Pulmonary artery endothelial cell (primary cell): ENCODE data around the gene DMRT3. TPM values are rescaled to one million over a fixed set of nuclear protein-coding genes. Genes with fewer than 3 reads are reported as not detected.
"Not testable (repeated sequence)": the region's sequence is repeated elsewhere in the genome, so short reads cannot be mapped to it uniquely, and the experiment has no call there.

ENCODE experiments used
- DNase-seq: peaks from one replicate; pipeline ENCODE4 v3.0.0-alpha.2; 2011; ENCODE audit warnings: low read depth, low spot score
- total RNA-seq: library from RNA; depleted of rRNA; stranded (reverse); fragments of >200 nt; gene quantifications from 2 replicates; pipeline ENCODE4 v1.2.3, GENCODE V29; 2014

The DMRT3 gene
- total RNA-seq, 1 donor from 2014 or later = not detected

DNA sequence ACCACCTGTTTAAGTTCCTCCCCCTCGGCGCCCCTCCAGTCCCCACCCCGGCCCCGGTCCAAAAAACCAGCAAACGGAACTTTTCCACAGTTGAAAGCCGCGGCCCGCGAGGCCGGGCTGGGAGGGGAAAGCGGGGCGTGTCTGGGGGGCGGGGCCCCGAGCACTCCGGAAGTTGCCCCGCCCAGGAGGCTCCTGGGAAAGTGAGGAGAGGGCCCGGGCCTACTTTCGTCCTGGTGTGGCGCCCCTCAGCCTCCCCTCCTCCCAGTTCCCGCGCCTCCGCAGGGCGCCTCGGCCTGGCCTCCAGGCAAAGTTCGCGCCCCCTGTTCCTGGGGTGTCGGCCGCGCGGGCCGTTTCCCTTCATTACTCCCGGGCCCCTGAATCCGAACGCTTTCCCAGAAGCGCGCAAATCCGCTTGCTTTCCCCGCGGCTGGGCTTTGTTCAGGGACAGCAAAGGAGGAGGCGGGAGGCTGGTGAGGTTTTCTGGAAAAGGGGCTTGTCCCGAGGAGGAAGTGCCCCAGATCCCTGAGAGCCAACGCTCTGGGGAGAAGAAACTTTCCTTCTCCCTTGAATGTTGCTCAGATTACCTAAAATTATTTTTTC, 4.5 kb upstream of the DMRT3 start:
- DNase-seq = no peak

DNA sequence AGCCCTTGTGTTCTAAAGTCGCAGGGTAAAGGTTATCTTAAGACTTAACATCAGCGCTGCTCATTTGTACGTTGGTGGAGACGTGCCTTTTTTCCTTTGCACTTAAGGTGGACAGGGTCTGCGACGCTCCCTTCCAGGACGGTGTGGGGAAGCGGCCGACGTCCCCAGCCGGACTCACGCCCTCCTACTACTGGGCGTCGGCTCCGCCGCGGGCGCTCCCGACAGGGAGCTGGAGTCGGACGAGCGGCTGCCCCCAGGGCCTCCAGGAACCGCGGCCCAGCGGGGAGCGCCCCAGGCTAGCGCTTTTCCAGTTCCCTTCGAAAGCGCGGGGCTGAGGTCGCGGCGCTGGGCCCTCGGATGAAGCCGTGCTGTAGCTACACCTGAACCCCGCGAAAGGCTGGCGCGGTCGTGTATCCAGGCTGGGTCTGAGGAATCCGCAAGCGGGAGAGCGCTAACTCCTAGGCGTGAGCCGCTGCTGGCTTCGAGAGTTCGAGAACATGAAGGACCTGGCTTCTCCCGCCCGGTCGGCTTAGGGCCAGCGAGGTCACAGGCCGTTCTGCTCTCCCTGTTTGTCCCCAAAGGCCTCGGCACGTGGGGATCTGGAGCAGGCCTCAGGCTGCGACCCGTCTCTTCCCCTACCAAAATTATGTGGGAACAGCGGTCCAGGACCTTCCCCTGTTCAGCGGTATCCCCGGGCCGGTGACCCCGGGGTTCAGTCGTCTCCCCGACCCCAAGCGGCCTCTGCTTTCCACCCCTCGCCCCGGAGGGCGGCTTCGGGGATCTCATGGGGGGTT, 3.8 kb upstream of the DMRT3 start:
- no peak for DNase-seq

DNA sequence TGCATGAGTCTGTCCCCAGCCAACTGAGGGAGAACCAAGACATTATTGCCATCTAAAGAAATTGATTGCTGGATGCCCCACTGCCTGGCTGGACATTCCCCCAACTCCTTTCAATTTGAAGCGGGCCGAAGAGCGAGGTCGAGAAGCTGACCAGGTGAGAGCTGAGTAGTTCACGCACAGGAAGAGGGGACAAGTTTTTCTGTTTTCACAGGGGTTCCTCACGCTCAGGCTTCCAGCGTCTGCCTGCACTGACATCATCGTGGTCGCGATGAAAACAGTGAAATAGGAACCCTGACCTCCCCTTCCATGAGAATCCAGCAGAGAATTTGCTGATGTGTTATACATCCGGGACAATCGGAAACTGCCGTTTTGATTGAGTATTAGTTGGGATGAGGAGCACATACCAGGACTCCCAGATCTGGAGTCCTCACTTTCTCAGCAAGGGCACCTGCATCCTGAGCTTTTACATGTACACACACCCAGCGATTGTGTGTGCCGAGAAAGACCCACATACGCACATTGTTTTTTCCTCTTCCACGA, 3.1 kb upstream of the DMRT3 start:
- no peak for DNase-seq

DNA sequence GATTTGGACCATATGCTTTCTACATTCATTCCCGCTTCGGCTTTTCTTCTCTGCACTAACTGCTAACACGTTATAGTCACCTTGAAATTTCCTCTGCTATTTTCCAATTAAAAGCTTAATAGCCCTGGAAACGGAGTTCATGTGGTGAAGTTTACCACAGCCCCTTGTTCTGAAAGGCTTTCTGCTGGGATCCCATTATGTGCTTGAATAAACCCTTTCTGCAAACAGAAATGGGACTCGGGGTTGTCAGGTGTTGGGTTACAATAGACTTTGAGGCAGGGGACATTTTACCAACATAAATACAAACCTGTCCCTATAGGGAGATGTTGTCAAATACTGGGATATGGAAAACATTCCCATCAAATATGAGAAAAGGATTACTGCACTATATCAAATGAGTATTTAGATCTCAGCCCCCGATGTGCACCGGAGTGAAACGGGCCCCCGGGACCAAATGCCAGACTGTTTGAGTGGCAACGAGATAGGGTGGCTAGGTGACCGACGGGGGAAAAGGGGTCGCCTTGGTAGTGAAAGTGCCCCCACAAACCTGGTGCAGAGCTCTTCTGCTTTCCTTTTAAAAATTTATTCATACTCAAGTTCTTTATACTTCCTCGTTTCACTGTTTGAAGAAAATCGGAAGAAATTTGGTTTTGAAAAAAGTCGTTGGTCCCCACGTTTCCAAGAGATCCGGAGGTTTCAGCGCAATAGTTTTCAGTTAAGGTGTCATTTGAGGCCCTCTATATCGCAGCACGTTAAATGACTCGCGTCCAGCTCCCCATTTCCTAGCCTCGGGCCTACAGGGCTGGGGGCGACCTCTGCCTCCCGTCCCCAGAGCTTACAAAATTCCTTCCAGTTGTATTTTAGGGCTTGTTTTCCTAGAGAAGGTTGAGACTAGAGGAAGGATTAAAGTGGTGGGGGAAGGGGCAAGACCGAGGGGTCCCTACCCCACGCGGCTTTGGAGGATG, 2.1 kb upstream of the DMRT3 start:
- no peak for DNase-seq

DNA sequence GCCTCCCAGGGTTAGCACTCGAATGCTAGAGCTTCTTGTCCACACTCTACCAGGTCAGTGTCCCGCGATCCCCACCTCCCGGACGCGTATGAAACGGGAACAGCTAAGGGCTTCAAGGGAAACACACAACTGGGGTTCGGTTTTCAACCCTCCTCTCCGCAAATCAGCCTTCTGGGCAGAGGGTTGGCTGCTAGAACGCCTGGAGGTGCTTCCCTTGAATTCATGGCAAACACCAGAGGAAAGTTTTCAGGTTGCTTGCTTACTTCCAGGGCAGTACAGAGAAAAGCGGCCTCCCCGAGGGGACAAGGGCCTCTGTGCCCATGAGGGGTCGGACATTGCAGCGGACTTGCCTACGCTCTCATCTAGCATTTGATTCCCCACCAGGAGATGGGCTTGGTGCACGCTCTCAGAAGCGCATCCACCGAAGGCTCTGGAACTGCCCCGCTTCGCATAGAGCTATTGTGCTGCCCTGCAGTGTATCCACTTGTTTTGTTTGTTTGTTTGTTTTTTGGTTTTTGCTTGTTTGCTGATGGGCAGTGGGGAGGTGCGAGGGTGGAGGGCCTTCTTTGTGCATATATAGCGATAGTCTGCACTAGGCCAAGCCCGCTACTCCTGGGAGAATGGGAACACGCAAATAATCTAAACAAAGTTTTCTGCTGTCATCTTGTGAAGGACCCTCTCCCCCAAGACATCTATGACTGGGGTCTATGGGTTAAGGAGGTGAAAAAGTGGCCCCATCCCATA, 1.3 kb upstream of the DMRT3 start:
- DNase-seq = no peak

DNA sequence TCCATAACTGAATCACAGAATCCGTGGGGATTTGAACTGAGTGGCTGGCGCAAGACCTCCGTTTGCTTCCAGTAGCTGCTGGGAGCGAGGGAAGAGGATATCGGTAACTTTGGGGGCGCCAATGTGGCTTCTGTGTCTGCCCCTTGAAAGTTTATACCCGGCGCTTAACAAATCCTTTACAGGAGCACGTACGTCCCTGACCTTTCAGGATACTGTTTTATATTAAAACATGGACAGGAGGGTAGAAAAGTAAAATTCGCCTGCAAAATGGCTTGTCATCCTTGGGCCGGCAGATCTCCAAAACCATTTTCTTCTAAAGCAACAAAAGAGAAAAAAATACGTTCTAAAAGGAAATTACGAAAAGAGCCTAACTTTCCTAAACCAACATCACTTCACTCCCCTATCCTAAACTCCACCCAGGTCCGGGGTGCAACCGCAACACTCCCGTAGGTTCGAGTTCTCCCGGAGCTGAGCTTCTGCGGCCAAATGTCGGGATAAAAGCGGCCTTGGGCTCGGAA, 656 bp upstream of the DMRT3 start:
- no peak for DNase-seq

DNA sequence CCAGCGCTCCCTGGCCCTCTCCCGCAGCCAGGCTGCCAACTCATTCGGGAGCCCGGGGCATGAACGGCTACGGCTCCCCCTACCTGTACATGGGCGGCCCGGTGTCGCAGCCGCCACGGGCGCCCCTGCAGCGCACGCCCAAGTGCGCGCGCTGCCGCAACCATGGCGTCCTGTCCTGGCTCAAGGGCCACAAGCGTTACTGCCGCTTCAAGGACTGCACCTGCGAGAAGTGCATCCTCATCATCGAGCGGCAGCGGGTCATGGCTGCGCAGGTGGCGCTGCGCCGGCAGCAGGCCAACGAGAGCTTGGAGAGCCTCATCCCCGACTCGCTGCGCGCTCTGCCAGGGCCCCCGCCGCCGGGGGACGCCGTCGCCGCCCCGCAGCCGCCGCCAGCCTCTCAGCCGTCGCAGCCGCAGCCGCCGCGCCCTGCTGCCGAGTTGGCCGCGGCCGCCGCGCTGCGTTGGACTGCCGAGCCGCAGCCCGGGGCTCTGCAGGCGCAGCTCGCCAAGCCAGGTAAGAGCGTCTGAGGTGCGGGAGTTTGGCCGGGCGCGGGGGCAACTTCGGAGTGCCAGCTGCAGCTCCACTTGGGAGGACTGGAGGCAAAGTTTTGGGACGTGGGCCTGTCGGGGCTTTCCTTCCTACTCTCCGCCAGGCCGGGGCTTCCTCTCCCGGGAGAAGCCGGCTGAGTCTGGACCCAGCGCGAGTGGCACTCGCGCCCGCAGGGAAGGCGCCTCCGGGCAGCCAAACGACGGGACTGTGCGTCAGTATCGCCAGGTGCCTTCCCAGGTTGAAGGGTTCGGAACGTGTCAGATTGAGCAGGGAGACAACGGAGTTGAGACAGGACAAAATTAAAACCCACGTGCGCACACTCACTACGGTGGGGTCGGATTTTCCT, 735 bp downstream of the DMRT3 start:
- DNase-seq = no peak

DNA sequence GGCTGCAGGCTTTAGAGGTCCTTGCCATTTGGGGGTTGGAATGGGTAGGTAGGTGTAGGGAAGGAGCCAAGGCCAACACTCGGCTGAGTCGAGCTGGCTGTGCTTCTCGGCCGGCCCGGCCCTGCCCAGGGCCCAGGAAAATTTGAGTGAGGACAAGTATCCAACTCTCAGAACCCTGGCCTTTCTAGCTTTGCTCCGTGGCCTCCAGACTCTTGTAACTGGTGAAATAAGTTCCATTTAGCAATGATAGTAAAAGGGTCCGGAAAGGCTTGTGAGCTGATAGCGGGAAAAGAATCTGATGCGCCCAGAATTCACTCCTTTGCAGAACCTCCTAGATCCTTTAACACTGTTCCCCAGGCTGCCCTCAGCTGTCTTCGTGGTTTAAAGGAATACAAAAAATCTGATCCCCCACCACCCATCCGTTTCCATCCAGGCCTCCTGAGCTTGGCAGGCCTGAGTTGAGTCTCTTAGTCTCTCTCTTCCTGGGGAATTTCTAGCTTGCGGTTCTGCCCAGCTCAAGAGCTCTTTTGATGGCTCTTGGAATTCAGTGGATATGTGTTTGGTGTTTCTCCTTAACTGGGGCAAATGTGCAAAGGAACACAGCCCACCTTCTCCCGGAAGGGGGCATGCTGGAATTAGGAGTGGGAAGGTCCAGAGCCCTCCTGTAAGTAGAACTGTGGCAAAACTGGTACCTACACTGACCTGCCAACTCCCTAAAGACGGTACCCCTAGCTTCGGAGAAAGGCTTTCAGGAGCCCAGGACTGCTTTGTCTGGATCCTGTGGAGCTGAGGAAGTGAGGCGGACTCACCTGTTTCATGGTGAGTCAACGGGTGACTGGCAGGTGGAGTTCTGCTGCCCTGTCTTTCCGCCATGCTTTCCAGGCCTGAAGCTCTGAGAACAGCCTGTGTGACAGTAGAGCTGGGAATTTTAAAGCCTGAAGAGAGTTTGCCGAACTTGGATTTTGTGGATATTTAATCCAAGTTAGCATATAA, 1.7 kb downstream of the DMRT3 start:
- no peak for DNase-seq

DNA sequence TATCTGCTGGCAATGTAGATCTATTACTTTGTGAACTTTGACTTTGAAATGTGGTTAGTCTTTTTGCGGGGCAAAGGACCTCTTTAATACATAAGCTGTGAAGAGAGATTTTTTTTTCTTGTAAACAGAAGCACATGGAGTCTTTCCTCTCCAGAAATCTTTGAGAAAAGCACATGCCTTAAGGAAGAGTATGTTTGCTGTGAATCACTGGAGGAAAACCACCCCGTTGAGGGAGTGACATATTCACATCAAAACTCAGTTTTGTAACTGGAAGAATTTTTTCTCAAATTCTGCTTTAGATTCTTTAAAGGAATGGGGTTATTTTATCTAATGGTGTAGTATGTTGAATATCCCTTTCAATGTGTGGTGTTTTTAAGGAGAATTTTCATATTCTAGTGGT, 3.5 kb downstream of the DMRT3 start:
- no peak for DNase-seq

DNA sequence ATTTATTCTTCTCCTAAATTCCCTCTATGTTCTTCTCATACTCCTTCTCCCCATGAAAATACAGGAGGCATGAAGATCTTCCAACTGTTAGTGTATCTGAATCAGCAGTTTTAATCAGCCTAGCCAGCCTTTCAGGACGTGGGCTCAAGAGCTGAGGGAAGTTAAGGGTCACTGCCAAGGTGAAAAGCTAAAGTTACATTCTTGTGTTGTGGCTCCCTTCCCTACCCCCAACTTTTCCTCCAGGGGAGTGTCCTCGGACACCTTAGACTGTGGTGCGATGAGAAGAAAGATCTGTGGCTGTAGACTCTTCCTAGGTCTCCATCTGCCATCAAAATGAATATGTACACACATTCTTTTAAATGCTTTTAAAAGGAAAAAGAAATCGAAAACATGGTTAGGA, 4.2 kb downstream of the DMRT3 start:
- no peak for DNase-seq

DNA sequence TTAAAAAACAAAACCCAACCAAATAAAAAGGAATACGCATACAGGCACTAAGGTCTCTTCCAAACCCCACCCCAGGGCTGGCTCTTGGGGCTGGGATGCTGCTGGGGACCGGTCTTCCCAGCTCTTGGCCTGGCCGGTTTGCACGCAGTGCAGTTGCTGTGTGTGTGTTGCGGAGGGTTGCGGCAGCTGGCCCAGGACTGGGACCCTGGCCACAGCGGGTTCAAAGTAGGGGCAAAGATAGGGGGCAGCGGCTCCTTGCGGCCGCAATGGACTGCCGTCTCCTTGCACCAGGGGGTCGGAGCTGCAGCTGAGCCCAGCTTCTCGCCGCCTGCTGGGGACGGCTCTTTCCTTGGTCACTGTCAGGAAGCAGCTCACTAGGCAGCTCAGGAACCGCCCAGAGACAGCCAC, 5.0 kb downstream of the DMRT3 start:
- no peak for DNase-seq

DNA sequence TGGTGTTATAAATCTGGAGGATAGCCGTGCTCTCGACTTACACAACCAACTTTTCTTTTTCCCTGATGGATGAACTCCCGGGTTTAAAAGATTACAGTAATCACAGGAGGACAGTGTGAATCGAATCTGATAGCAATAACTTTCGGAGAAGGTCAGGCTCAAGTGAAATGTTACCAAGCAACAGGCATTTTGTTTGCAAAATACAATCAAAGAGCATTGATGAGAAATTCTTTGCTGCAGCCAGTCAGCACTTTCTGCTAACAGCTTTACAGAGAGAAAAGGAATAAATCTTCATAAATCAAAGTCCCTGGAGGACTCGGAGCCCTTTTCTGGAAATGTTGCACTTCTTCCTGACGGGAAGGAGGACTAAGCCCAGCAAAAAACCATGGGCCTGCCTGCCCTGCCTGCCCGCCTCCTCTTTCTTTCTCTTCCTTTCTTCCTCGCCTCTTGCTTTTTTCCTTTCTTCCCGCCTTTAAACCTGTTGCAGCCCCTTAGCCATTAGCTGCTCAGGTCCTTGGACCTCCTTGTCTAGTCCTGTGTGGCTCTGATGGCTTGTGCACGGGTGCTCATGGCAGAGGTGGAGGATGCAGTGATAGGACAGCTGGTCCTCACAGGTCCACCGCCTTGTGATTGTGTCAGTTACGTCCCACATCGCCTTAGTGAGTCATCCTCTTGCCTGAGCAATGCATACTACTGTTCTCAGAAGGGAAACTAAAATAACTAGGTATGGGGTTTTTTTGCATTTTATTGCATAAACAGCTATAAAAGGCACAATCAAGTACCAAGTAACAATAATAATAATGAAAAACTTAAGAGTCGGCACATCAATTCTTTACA, 6.2 kb downstream of the DMRT3 start:
- DNase-seq = no peak

DNA sequence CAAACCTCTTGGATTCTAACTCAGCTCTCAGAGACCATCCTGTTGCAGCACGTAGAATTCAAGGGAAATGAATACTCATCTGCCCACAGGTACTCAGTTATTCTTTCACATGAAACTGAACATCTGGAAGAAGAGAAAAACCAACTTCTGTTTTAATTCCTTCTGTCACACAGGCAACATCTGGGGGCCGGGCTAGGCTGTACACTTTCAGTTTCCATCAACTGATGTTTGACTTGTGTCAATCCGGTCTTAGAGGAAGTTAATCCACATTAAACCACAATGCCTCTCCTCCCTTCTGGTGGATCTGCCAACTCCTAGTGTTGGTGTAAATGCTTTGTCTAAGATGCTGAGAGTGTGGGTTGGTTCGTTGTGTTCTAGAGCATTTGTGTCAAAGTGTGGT, 17.6 kb downstream of the DMRT3 start:
- no peak for DNase-seq

DNA sequence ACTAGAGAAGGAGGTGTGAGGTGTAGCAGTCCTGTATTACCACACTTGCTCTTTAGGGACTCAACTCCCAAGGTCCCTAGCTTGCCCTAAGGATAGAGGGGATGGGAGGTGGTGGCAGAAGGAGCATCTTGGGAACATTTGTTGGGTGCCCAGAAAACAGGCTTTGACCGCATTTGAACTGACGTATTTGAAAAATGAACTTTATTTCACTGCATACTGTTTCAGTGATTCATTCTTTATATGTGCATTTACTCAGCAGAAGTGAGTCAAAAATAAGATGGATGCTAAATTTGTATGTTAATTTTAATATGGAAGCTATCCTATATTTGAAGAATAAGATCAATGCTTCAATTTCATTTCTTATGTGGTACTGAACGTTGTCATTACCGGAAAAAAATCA, 18.7 kb downstream of the DMRT3 start:
- no peak for DNase-seq

DNA sequence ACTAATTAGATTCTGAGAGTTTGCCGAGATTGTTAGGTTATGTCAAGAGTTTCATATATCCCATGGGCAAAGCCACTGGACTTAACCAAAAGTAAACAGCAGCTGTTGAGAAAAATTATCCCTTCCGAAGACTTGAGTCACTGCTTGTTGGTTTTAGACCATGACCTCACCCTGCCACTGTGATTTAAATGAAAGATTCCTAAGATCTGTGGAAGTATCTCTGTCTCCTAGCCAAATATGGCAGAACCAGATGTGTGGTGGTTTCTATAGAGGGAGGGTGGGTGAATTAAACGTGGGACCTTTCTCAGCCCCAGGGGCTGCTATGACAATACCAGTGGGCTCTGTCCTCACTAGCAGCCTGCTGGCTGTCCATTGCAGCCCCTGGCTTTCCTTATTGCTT, 19.3 kb downstream of the DMRT3 start:
- DNase-seq = no peak

DNA sequence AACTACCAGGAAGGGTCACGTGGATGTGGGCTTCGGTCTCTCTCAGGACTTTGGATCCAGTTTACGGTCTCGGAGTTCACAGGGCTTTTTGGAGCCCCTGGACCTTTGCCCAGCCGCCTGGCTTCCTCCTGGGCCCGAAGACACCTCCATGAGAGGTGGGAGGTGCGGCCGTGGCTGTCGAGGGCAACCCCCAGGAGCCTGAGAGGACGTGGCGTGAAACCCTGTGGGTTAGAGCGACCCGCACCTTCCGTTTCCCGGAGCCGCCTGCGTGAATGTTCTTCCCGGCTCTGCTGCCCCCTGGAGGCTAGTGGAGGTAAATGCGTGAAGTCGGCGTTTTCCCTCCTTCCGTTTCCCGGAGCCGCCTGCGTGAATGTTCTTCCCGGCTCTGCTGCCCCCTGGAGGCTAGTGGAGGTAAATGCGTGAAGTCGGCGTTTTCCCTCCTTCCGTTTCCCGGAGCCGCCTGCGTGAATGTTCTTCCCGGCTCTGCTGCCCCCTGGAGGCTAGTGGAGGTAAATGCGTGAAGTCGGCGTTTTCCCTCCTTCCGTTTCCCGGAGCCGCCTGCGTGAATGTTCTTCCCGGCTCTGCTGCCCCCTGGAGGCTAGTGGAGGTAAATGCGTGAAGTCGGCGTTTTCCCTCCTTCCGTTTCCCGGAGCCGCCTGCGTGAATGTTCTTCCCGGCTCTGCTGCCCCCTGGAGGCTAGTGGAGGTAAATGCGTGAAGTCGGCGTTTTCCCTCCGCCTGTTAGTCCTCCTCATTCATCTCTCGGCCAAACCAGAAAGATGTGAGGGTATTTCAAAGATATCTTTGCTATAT, 22.1 kb downstream of the DMRT3 start:
- DNase-seq = not testable (repeated sequence)

DNA sequence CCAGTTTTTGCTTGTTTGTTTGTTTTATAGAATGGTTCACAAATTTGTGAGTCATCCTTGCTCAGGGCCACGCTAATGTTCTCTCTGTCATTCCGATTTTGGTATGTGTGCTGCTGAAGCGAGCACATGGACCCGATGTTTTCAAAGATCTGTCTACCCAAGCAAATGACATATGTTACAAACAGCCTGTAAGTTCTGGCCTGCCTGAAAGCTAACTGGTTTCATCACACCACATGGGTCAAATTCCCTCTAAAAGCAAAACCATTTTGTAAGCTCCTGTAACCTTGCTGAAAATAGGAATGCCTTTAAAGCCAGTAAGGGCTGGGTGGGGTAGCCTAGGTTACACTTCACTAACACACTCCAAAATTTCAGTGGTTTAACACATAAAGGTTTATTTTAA, 25.4 kb downstream of the DMRT3 start:
- DNase-seq = no peak
